ENCODE data around the gene THBS1.

THBS1 gene

DNA sequence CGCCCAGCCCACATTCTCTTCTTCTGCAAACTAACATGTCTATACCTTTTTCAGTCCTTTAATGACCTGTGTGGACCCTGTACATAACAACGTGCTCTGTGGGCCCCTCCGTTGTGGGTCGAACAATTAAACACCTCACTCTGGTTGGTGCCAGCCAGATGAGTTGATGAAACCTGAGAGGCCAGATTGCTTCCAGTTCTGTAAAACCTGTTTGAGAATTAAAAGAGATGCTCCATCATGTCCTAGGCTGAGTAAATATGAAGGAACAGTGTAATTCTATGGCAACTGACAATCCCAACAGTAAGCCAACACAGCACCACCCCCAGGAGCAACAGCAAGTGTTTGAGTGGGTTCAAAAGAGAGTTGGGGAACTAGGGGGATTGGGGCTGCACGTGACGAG lies 5.7 kb upstream of the THBS1 start:
- no peak for DNase-seq

DNA sequence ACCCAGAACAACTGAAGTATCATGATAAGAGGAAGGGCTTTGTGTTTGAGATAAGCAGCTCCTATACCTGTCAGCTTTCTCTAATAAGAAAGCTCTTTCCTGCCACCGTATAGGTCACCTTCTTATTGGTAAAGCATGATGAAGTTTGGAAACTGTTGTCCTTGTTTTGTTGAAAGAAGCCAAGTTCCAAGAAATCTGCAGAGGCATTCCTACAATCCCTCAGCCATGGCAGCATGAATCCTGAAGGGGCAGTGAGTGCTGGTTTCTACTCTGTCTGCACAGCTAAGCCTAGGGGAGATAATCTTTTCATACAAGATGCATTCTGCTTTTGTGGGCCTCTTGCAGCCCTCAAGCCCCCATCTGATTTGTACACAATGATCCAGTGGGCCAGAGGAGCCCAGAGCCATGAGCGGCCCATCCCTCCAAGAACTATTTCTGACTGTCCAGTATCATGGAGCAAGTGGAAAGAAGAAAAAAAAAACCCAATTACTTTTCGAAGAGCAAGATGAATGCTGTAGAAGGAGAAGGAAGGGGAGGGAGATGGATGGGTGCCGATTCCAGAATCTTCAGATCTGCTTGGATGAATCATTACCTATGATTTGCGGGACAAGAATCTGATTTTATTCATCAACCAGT lies 1.9 kb upstream of the THBS1 start:
- no peak for DNase-seq

DNA sequence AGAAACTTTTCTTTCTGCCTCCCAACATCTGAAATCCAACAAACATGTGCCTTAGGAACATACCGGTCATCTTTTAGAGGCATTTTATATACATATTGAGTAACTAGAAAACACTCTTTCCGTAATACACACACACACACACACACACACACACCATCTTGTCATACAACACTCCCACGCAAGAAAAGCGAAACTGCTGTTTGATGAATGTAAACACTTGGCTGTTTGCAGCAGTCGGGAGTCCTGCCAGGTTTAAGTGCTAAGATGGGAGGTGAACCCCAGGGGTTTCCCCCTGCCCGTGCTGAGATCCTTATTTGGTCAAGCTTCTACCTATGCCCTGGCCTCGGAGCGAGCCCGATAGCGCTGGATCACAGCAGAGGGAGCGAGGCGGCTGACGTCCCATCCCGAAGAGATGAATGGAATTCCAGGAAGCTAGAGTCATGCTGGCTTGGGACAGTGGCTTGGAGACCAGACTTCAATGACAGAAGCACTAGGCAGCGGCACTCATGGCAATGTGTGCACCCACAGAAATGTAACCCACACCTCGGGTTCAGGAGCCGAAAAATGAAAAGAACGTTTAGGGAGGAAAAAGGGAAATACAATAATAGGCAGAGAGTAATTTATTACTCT lies 1.3 kb upstream of the THBS1 start:
- DNase-seq = no peak

- no peak for DNase-seq
Observed at GRCh38 chr15:39580117-39580484, 778 bp upstream of the THBS1 start.

DNA sequence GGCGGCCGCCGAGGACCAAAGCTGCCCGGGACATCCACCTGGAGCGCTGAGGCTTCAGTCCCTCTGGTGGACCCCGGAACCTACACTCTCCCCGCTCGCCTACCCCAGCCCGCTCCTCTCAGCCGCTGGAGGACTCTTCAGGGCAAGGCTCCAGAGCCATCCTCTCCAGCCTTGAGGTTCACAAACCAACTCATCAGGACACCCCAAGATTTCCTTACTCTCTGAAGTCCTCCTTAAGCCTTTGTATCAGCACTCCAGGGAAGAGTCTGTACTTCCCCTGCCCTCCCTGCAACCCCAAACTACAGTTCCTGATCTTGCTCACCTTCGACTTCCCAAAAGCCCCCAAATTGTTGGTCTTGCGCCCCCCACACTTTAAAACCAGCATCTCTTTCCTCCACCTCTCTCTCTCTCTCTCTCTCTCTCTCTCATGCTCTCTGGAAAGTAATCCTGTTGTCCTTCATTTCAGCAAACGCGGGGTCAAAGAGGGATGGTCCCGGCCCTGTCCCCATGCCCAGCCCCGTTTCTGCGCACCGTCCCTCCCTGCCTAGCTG lies 438 bp downstream of the THBS1 start:
- no peak for DNase-seq

DNA sequence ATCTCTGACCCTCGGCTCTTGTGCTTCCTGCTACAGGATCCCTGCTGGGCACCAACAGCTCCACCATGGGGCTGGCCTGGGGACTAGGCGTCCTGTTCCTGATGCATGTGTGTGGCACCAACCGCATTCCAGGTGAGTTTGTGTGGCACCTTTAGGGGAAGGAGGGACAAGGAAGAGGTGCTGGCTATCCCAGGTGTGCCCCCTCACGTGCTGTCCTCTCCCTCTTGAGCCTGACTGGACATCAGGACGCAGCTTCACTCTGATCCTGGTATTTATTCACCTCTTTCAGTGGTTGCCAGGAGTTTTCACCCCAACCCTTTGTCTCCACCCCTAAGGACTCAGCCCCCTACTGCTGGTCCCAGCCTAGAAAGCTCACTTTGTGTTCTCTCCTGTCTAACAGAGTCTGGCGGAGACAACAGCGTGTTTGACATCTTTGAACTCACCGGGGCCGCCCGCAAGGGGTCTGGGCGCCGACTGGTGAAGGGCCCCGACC lies 960 bp downstream of the THBS1 start:
- no peak for DNase-seq

DNA sequence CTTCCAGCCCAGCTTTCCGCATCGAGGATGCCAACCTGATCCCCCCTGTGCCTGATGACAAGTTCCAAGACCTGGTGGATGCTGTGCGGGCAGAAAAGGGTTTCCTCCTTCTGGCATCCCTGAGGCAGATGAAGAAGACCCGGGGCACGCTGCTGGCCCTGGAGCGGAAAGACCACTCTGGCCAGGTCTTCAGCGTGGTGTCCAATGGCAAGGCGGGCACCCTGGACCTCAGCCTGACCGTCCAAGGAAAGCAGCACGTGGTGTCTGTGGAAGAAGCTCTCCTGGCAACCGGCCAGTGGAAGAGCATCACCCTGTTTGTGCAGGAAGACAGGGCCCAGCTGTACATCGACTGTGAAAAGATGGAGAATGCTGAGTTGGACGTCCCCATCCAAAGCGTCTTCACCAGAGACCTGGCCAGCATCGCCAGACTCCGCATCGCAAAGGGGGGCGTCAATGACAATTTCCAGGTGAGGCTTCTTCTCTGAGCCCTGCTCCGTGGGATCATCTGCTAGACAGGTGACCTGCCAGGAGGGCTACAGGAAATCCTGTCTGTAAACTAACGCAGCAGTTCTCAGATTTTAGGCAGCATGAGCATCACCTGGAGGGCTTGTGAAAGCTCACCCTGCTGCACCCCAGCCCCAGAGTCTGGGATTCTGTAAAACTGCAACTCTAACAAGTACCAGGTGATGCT lies 1.6 kb downstream of the THBS1 start:
- DNase-seq = no peak

DNA sequence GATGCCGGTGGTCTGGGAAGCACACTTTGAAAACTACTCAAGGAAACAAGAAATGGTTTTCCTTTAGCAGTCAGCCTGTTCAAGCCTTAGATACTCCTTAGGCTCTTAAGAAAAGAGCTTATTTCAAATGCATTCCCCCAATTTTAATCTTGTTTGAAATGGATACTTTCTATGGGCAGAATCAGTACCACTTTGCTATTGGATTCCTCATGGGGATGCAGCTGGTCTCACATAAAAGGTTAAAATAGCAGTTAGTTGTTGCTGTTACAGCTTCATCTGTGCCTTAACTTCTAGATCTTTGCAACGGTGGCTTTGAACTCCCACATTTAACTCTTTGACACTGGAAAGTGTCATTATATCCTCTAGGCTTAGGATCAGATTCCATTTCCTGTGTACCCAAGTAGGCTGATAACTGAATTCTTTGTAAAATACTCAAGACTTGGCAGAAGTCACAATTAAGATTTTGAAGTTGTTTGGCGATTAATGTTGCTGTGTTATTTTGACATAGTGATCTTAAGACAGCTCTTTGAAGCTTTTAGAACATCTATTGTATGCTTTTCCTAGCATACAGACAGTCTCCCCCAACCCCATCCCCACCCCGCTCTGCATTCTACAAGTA lies 2.2 kb downstream of the THBS1 start:
- no peak for DNase-seq

- no peak for DNase-seq
Observed at GRCh38 chr15:39583596-39584265, 2.9 kb downstream of the THBS1 start.

DNA sequence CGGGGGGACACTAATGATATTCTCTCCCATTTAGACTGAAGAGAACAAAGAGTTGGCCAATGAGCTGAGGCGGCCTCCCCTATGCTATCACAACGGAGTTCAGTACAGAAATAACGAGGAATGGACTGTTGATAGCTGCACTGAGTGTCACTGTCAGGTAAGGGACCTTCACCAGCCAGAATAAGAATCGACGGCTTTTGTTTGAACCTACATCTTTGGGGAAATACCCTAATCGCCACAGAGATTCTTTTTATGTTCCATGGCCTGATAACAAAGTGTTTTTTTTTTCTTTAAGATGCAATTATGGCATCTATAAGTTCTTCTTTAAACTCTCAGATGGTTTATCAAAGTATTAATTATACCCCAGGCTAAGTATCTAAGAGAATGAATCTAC lies 3.4 kb downstream of the THBS1 start:
- no peak for DNase-seq

- DNase-seq = no peak
Observed at GRCh38 chr15:39584662-39585388, 3.9 kb downstream of the THBS1 start.

DNA sequence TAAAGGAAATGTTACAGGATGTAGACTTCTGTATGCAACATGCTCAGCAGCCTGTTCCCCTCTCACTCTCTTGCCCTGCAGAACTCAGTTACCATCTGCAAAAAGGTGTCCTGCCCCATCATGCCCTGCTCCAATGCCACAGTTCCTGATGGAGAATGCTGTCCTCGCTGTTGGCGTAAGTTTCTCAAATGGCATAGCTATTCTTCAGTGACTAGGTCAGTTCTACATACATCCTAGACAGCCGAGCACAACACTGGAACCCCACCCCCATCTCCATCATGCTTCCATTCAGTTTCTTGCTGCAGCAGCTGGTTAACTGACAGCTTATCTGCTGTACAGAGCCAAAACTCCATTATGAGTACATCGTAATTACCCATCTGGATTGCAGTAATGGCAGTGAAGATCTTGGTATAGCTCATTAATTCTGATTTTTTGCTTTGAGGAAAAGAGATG lies 4.5 kb downstream of the THBS1 start:
- no peak for DNase-seq

DNA sequence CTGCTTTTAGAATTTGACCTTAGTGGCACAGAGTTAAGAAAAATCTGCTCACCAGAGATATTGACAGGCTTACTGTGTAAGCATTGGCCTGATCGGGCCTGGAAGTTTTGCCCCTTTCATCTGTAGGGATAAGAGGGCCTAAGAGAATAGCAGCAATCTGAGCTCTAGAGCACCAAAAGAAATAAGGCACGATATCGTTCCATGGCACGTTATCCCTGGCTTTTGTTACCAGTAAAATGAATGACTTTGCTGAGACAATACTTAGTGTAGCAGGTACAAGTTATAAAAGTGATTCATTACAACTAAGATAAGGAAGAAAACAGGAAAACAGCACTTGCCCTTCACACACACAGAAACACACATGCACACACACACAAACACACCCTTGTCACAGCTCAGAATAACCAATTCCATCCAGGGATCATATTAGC lies 5.0 kb downstream of the THBS1 start:
- no peak for DNase-seq

- no peak for DNase-seq
Observed at GRCh38 chr15:39586387-39587095, 5.7 kb downstream of the THBS1 start.

- DNase-seq = no peak
Observed at GRCh38 chr15:39587096-39587721, 6.3 kb downstream of the THBS1 start.

GRCh38 chr15:39587731-39588530 lies 7.1 kb downstream of the THBS1 start:
- no peak for DNase-seq

GRCh38 chr15:39588531-39589192 lies 7.8 kb downstream of the THBS1 start:
- no peak for DNase-seq

GRCh38 chr15:39589193-39589814 lies 8.4 kb downstream of the THBS1 start:
- DNase-seq = no peak

Data from NCI-H187 treated with DMSO at 0.1 percent for 48 hours (cell line).